Activated CD8-positive, alpha-beta T cell treated with anti-CD3 and anti-CD28 coated beads for 36 hours (primary cell): ENCODE measurements around the gene PRKG1. TPM values are rescaled to one million over a fixed set of nuclear protein-coding genes. Genes with fewer than 3 reads are reported as not detected.

Source experiments
- ATAC-seq: fragments of 200-7000 bp; cut with Tn5 transposase; one replicate; pipeline ENCODE4 v1.10.0; 2021; ENCODE audit warnings: mild to moderate bottlenecking, moderate library complexity
- CTCF ChIA-PET: fragments of 350-600 bp; sonication (Branson Sonifier 250); formaldehyde crosslinking; loops from one replicate; lab custom pipeline; 2021; ENCODE audit warnings: antibody characterized with exemption; lab: Charles Lee
- POLR2A ChIA-PET: fragments of 350-600 bp; sonication (Branson Sonifier 250); formaldehyde crosslinking; loops from one replicate; lab custom pipeline; 2021; ENCODE audit warnings: antibody characterized with exemption; lab: Charles Lee
- DNase-seq: peaks from one replicate; pipeline ENCODE4 v3.0.0-alpha.2; 2020
- H3K27ac Mint-ChIP-seq: one replicate; pipeline ENCODE4 v1.8.0; 2021; ENCODE audit warnings: mild to moderate bottlenecking, mixed read lengths
- H3K27me3 Mint-ChIP-seq: one replicate; pipeline ENCODE4 v1.8.0; 2021; ENCODE audit warnings: mixed read lengths
- H3K36me3 Mint-ChIP-seq: one replicate; pipeline ENCODE4 v1.8.0; 2021; ENCODE audit warnings: low read depth, mixed read lengths
- H3K4me1 Mint-ChIP-seq: one replicate; pipeline ENCODE4 v1.8.0; 2021; ENCODE audit warnings: low read depth, mixed read lengths
- H3K4me3 Mint-ChIP-seq: one replicate; pipeline ENCODE4 v1.8.0; 2021; ENCODE audit warnings: mild to moderate bottlenecking, moderate library complexity, mixed read lengths
- H3K9me3 Mint-ChIP-seq: one replicate; pipeline ENCODE4 v1.8.0; 2021; ENCODE audit warnings: mixed read lengths
- intact Hi-C: fragments of 100-400 bp; cut with micrococcal nuclease; formaldehyde crosslinking; loops from one replicate; pipeline ENCODE4 v1.10.0; 2022
- total RNA-seq, 2 experiments: library from RNA; stranded (reverse); gene quantifications; one replicate each; pipeline ENCODE4 v1.2.3, GENCODE V29; 2021
- TF ChIP-seq, protein P1 (sequence below): fragments of 200-600 bp; IDR thresholded peaks from one replicate; pipeline ENCODE4 v1.8.0; 2022; ENCODE audit warnings: antibody characterized with exemption, mild to moderate bottlenecking

Gene PRKG1
- total RNA-seq, 2 experiments from 2014 or later, result not detected

DNA sequence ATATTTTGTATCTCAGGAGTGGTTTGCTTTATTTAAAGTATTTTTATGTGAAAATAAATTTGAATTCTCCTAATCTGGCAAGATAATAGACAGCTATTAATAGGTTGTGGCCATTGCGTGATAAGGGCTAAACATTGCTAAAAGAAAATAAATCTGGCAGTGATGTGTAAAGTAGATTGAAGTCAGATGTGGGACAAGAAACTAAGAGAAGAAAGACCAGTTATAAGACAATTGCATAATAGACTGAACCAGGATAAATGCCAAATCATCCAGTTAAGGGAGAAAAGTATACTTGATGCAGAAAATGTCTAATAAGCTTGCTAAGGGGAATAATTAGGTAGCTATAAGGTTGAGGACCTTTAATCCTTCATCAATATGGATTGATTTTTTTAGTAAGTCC, 822.6 kb downstream of the PRKG1 start:
- Mint-ChIP-seq H3K4me3 (no peak overlapping the region), H3K27ac (no peak overlapping the region), H3K4me1 (no peaks in the 10 kb centered on the region), H3K27me3 (peaks cover 2% of the 10 kb centered on the region), H3K9me3 (no peaks in the 10 kb centered on the region), H3K36me3 (no peaks in the 10 kb centered on the region)
- DNase-seq (no peak), ATAC-seq (no peak)
- intact Hi-C loops, result no loop called here
- TF ChIP-seq, protein P1, sequence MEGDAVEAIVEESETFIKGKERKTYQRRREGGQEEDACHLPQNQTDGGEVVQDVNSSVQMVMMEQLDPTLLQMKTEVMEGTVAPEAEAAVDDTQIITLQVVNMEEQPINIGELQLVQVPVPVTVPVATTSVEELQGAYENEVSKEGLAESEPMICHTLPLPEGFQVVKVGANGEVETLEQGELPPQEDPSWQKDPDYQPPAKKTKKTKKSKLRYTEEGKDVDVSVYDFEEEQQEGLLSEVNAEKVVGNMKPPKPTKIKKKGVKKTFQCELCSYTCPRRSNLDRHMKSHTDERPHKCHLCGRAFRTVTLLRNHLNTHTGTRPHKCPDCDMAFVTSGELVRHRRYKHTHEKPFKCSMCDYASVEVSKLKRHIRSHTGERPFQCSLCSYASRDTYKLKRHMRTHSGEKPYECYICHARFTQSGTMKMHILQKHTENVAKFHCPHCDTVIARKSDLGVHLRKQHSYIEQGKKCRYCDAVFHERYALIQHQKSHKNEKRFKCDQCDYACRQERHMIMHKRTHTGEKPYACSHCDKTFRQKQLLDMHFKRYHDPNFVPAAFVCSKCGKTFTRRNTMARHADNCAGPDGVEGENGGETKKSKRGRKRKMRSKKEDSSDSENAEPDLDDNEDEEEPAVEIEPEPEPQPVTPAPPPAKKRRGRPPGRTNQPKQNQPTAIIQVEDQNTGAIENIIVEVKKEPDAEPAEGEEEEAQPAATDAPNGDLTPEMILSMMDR, result no peak
- POLR2A ChIA-PET, result no interaction called here
- CTCF ChIA-PET, result no interaction called here

DNA sequence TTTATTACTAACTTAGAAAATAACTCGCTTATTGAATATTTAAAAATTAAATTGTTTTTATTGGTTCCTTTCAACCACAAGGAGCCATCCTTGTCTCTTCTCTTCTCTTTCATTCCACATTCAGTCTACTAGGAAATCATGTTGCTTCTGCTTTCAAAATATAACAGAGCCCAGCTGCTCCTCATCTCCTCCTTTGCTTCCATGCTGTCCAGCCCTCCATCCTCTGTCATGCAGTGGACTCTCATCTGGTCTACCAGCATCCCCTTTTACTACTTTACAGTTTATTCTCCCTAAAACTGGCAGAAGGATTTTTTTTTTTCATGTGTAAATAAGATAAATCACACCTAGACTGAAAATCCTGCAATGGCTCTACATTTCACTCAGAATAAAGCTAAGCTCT, 823.3 kb downstream of the PRKG1 start:
- Mint-ChIP-seq H3K9me3 (no peaks in the 10 kb centered on the region), H3K36me3 (no peaks in the 10 kb centered on the region), H3K27ac (no peak overlapping the region), H3K27me3 (peaks cover 2% of the 10 kb centered on the region), H3K4me1 (no peaks in the 10 kb centered on the region), H3K4me3 (no peak overlapping the region)
- intact Hi-C loops, result no loop called here
- DNase-seq (no peak), ATAC-seq (no peak)
- TF ChIP-seq, protein P1, result no peak
- ChIA-PET POLR2A (no interaction called here), CTCF (no interaction called here)

DNA sequence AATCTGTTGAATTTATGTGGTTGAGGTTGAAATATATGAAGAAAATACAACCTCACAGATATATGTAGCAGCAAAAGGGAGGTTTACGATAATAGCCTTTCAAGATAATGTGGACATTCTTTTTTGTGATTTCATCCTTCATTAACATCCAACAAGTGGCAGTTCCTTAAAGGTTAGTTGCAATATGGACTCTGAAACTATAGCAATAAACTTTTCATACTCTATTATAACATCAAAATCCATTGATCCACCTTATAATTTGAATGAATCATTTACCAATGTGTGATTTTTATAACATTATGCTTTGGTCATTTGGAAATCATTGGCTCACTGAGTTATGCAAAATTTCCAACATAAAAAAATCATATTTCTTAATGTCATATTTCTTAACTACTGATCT, 825.9 kb downstream of the PRKG1 start:
- TF ChIP-seq, protein P1, result no peak
- ChIA-PET CTCF (no interaction called here), POLR2A (no interaction called here)
- intact Hi-C loops, result no loop called here
- ATAC-seq (no peak), DNase-seq (no peak)
- Mint-ChIP-seq H3K36me3 (no peaks in the 10 kb centered on the region), H3K9me3 (no peaks in the 10 kb centered on the region), H3K27me3 (peaks cover 2% of the 10 kb centered on the region), H3K4me3 (no peak overlapping the region), H3K27ac (no peak overlapping the region), H3K4me1 (no peaks in the 10 kb centered on the region)

DNA sequence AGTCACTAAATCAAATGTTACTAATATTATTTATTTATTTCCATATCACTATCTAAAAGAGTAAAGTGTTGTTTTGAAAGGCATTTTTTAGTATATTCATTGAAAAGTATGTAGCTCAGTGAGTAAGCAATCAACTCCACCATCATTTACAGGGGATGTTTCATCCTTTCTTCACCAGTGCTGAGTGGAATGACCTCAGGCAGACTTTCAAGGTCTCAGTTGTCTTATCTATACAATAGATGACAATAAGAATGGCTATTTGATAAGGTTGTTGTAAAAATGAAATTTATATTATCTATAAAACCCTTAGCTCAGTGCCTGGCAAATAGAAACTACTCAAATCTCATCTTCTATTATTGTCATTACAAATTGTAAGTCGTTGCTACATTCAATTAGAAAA, 829.4 kb downstream of the PRKG1 start:
- Mint-ChIP-seq H3K4me1 (no peaks in the 10 kb centered on the region), H3K9me3 (no peaks in the 10 kb centered on the region), H3K27ac (no peak overlapping the region), H3K36me3 (no peaks in the 10 kb centered on the region), H3K4me3 (no peak overlapping the region), H3K27me3 (no peaks in the 10 kb centered on the region)
- ChIA-PET POLR2A (no interaction called here), CTCF (no interaction called here)
- TF ChIP-seq, protein P1, result no peak
- intact Hi-C loops, result no loop called here
- DNase-seq (no peak), ATAC-seq (no peak)

DNA sequence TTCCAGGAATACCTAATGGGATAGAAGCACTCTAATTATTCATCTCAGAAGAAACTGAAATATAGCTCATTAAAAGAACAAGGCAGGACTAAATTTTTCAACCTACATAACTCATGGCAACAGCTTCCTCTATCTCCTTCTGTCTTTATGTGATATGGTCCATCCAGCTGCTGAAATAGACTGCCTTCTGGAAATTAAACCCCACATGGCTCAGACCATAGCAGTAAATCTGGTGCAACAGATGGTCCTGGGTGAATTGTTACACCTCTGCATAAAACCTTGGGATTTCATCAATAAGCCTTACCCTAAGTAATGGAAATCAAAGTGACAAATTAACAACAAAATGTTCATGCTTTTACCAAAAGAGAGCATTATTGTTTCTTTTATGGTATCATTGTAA, 830.7 kb downstream of the PRKG1 start:
- ATAC-seq, result no peak
- Mint-ChIP-seq H3K4me3 (no peak overlapping the region), H3K36me3 (no peaks in the 10 kb centered on the region), H3K9me3 (no peaks in the 10 kb centered on the region), H3K4me1 (no peaks in the 10 kb centered on the region), H3K27ac (no peak overlapping the region), H3K27me3 (no peaks in the 10 kb centered on the region)
- DNase-seq, result no peak
- ChIA-PET CTCF (no interaction called here), POLR2A (interaction anchor here (0.5 kb wide), 1 partner anchor 25 kb away, joined by 3 read pairs; no protein-coding TSS in a partner anchor)
- intact Hi-C loops, result no loop called here
- TF ChIP-seq, protein P1, result no peak
